GM15510 (cell line): Measurements from ENCODE around the gene NRF1.

ENCODE experiments used
- POLR2A ChIP-seq: IDR thresholded peaks from 3 replicates; pipeline ENCODE4 v1.6.1; 2011; ENCODE audit warnings: borderline replicate concordance; ENCODE audit not compliant: insufficient read length; ENCODE audit errors: extremely low read depth

Gene NRF1

DNA sequence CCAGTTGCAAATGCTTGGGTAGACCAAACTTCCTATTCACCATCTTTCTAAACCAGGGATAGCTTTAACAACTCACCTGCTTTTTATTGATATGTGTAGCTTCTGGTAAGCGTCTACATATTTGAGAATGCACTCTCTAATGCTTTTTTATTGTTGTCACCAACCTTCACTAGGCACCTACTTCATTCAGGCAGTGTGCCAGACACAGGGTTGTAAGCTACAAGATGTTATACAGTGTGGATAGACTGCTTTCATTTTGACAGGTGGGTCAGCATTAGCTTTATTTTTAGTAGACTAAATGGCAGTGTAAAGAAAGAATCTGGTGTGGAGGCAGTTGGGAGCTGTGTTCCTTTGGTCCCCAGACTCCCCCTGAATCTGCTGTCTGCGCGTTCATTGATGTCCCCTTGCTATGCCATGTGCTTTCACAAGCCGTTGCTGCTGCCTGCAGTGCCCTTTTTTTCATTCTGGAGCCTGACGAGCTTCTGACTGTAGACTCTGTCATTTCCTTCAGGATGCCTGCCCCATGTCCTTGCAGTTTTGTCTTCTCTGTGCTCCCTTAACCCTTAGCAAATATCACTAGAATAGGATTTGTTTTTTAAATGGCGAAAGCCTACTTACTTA lies 32.1 kb downstream of the NRF1 start:
- no peak for TF ChIP-seq POLR2A

GRCh38 chr7:129644634-129645230 lies 33.2 kb downstream of the NRF1 start:
- no peak for TF ChIP-seq POLR2A

- no peak for TF ChIP-seq POLR2A
Measured at GRCh38 chr7:129646369-129647021, 35.0 kb downstream of the NRF1 start.

- TF ChIP-seq POLR2A: no peak
Measured at GRCh38 chr7:129649128-129649690, 37.7 kb downstream of the NRF1 start.

GRCh38 chr7:129650056-129650758 lies 38.7 kb downstream of the NRF1 start:
- no peak for TF ChIP-seq POLR2A

DNA sequence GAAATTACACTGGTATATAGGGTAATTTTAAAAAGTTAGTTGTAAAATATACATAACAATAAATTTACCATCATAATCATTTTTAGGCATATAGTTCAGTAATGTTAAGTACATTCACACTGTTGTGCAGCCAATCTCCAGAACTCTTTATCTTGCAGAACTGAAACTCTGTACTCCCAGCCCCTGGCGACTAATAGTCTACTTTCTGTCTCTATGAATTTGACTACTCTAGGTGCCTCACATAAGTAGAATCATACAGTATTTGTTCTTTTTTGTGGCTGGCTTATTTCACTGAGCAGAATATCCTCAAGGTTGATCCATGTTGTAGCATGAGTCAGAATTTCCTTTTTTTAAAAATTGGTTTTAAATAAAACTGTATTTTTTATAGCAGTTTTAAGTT lies 41.4 kb downstream of the NRF1 start:
- no peak for TF ChIP-seq POLR2A

GRCh38 chr7:129655811-129656210 lies 44.3 kb downstream of the NRF1 start:
- no peak for TF ChIP-seq POLR2A

- TF ChIP-seq POLR2A: no peak
Measured at GRCh38 chr7:129657363-129657762, 45.8 kb downstream of the NRF1 start.

- no peak for TF ChIP-seq POLR2A
Measured at GRCh38 chr7:129661645-129662182, 50.2 kb downstream of the NRF1 start.

DNA sequence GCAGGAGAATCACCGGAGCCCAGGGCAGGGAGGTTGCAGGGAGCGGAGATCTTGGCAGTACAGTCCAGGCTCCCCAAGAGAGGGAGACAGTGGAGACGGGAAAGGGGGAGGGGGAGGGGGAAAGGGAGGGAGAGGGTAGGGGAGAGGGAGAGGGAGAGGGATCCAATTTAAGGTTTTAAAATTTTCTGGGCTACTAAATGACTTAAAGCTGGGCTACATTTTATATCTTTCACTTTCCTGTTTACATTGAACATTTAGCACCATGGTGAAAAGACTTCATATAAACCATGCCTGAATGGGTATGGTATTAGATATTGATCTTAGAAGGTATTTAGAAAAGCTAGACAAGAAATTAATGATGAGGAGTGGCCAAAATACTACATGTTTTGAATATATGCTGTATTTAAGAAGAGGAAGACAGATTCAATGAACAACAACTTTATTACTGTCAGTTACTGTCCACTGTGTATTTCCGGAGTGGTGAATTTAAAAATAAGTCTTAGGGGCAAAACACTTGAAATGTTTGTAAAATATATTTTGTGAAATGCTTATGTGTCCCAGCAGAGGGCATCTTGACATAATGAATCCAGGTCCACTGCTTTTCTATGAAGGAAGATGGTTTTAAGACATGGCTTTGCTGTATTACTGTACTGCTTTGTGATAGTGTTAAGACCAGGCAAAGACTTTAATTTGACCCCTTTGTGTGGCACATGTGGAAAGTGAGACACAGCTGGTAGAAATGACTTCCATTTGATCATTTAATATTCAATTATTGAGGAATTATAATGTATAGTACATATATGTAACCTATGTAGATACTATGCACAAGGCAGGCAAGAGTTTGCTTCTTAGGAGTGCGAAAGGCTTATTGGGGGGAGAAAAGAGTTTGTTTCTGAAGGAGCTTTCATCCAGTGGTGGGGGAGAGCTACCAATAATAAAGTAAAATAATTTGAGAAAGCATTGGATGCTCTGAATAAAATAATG lies 52.8 kb downstream of the NRF1 start:
- no peak for TF ChIP-seq POLR2A

- TF ChIP-seq POLR2A: no peak
Measured at GRCh38 chr7:129665013-129665401, 53.5 kb downstream of the NRF1 start.

DNA sequence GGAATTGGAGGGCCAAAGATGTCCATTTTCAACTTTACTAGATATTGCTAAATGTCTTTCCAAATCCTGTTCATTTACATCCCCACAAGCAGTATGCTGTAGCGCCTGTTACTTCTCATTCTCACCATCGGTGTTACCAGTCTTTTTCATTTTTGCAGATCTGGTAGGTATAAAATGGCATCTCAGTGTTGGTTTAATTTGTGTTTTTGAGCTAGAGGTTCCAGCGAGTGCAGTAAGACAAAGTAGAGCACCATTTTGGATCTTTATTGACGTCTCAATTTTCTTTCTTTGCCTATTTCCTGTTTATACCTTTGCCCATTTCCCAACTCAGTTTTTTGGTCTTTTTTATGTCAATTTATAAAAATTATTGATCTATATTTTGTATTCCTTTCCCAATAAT lies 55.6 kb downstream of the NRF1 start:
- TF ChIP-seq POLR2A: no peak

DNA sequence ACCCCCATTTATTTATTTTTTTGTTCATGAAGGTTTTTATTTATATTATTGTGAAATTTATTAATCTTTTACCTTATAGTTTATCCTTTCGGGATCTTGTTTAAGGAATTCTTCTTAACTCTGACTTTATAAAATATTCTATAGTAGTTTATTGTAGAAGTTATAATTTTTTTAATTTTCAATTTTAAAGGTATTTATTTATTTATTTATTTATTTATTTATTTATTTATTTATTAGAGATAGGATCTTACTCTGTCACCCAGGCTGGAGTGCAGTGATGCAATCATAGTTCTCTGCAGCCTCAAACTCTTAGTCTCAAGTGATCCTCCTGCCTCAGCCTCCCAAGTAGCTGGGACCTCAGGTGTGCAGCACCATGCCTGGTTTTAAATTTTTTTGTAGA lies 56.0 kb downstream of the NRF1 start:
- no peak for TF ChIP-seq POLR2A

GRCh38 chr7:129669901-129670300 lies 58.4 kb downstream of the NRF1 start:
- no peak for TF ChIP-seq POLR2A
